ENCODE results near the gene ATP5MC3. TPM values are rescaled to one million over a fixed set of nuclear protein-coding genes. Genes with fewer than 3 reads are reported as not detected.

The ATP5MC3 gene
- total RNA-seq, 1 experiment from 2014 or later = 389 TPM

DNA sequence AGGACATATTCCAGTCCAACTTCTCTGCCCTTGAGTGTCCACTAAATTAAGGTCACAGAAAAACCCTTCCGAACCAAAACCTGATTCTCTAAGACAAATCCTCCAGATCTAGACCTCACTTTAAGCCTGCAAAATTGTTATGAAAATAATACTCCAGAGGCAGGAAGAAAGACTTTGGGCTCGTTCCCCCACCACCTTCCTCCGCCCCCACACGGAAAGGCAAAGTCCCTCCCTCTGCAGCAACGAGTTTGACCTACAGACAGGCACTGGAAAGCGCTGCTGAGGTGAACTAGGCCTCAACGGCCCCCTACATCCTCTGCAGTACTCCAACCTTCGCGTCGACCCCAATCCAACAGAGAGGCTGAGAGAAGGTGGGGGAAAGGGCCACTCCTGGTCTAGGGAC lies 808 bp downstream of the ATP5MC3 start:
- H3K27me3 ChIP-seq (replicated peaks; ENCODE audit: insufficient read depth, low read depth, low read length, poor library complexity) = no peaks in the 10 kb centered on the region
- POLR2A ChIA-PET (ENCODE audit: low non-redundant PET) = no interaction called here
- DNase-seq (ENCODE audit: low spot score) = peak; percentile 45
- peak overlapping the region; percentile 89 for H3K27ac ChIP-seq (ENCODE audit: low read depth, low read length, poor library complexity, severe bottlenecking)
- H3K4me3 ChIP-seq (ENCODE audit: low read depth, low read length, poor library complexity, severe bottlenecking) = peak overlapping the region; percentile 94
- H3K4me1 ChIP-seq (ENCODE audit: insufficient read depth, low read length, poor library complexity, severe bottlenecking) = peaks cover 15% of the 10 kb centered on the region
- no peaks in the 10 kb centered on the region for H3K9me3 ChIP-seq (ENCODE audit: low read depth, low read length, poor library complexity, severe bottlenecking)
- H3K36me3 ChIP-seq (ENCODE audit: insufficient read depth, low read length, poor library complexity, severe bottlenecking) = peaks cover 40% of the 10 kb centered on the region
- TF ChIP-seq, protein P1, sequence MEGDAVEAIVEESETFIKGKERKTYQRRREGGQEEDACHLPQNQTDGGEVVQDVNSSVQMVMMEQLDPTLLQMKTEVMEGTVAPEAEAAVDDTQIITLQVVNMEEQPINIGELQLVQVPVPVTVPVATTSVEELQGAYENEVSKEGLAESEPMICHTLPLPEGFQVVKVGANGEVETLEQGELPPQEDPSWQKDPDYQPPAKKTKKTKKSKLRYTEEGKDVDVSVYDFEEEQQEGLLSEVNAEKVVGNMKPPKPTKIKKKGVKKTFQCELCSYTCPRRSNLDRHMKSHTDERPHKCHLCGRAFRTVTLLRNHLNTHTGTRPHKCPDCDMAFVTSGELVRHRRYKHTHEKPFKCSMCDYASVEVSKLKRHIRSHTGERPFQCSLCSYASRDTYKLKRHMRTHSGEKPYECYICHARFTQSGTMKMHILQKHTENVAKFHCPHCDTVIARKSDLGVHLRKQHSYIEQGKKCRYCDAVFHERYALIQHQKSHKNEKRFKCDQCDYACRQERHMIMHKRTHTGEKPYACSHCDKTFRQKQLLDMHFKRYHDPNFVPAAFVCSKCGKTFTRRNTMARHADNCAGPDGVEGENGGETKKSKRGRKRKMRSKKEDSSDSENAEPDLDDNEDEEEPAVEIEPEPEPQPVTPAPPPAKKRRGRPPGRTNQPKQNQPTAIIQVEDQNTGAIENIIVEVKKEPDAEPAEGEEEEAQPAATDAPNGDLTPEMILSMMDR (conservative IDR thresholded peaks at IDR 0.05; ENCODE audit: low read depth, low read length) = no peak
- TF ChIP-seq EZH2 (IDR thresholded peaks at IDR 0.05; ENCODE audit: borderline replicate concordance, low read depth, low read length, poor library complexity, severe bottlenecking) = no peak
- BruUV-seq (replicated peaks) = no TSS peak
- intact Hi-C loops (cut with micrococcal nuclease; ENCODE audit: unreplicated experiment) = loop anchor here (10.0 kb wide), 1 partner anchor 146 kb away; no protein-coding TSS in a partner anchor
- CTCF ChIA-PET = no interaction called here

GRCh38 chr2:175176624-175177023 lies 4.9 kb downstream of the ATP5MC3 start:
- no TSS peak for BruUV-seq (replicated peaks)
- ChIA-PET POLR2A (ENCODE audit: low non-redundant PET) (no interaction called here), CTCF (no interaction called here)
- no peak overlapping the region for H3K27ac ChIP-seq (ENCODE audit: low read depth, low read length, poor library complexity, severe bottlenecking)
- H3K4me3 ChIP-seq (ENCODE audit: low read depth, low read length, poor library complexity, severe bottlenecking) = no peak overlapping the region
- TF ChIP-seq, protein P1 (conservative IDR thresholded peaks at IDR 0.05; ENCODE audit: low read depth, low read length) = no peak
- TF ChIP-seq EZH2 (IDR thresholded peaks at IDR 0.05; ENCODE audit: borderline replicate concordance, low read depth, low read length, poor library complexity, severe bottlenecking) = no peak
- H3K36me3 ChIP-seq (ENCODE audit: insufficient read depth, low read length, poor library complexity, severe bottlenecking) = peaks cover 50% of the 10 kb centered on the region
- no peaks in the 10 kb centered on the region for H3K27me3 ChIP-seq (replicated peaks; ENCODE audit: insufficient read depth, low read depth, low read length, poor library complexity)
- DNase-seq (ENCODE audit: low spot score) = no peak
- H3K4me1 ChIP-seq (ENCODE audit: insufficient read depth, low read length, poor library complexity, severe bottlenecking) = peaks cover 15% of the 10 kb centered on the region
- no peaks in the 10 kb centered on the region for H3K9me3 ChIP-seq (ENCODE audit: low read depth, low read length, poor library complexity, severe bottlenecking)
- intact Hi-C loops (cut with micrococcal nuclease; ENCODE audit: unreplicated experiment) = no loop called here

- POLR2A ChIA-PET (ENCODE audit: low non-redundant PET) = no interaction called here
- no peaks in the 10 kb centered on the region for H3K27me3 ChIP-seq (replicated peaks; ENCODE audit: insufficient read depth, low read depth, low read length, poor library complexity)
- DNase-seq (ENCODE audit: low spot score) = no peak
- intact Hi-C loops (cut with micrococcal nuclease; ENCODE audit: unreplicated experiment) = no loop called here
- no peak overlapping the region for H3K27ac ChIP-seq (ENCODE audit: low read depth, low read length, poor library complexity, severe bottlenecking)
- TF ChIP-seq, protein P1 (conservative IDR thresholded peaks at IDR 0.05; ENCODE audit: low read depth, low read length) = no peak
- no peak for TF ChIP-seq EZH2 (IDR thresholded peaks at IDR 0.05; ENCODE audit: borderline replicate concordance, low read depth, low read length, poor library complexity, severe bottlenecking)
- no TSS peak for BruUV-seq (replicated peaks)
- CTCF ChIA-PET = no interaction called here
- H3K9me3 ChIP-seq (ENCODE audit: low read depth, low read length, poor library complexity, severe bottlenecking) = no peaks in the 10 kb centered on the region
- H3K36me3 ChIP-seq (ENCODE audit: insufficient read depth, low read length, poor library complexity, severe bottlenecking) = peaks cover 50% of the 10 kb centered on the region
- no peak overlapping the region for H3K4me3 ChIP-seq (ENCODE audit: low read depth, low read length, poor library complexity, severe bottlenecking)
- peaks cover 15% of the 10 kb centered on the region for H3K4me1 ChIP-seq (ENCODE audit: insufficient read depth, low read length, poor library complexity, severe bottlenecking)
Observed at GRCh38 chr2:175175896-175176295, 5.6 kb downstream of the ATP5MC3 start.

Data from A673 (cell line).